H1 (cell line): Measurements from ENCODE around the gene NHSL2. TPM values are rescaled to one million over a fixed set of nuclear protein-coding genes. Genes with fewer than 3 reads are reported as not detected.

Experiments
- CTCF ChIA-PET: fragments of 300-600 bp; sonication (Branson Sonifier 250); formaldehyde crosslinking; loops from one replicate; lab custom pipeline; 2021; ENCODE audit not compliant: partially characterized antibody; lab: Charles Lee
- POLR2A ChIA-PET: fragments of 300-600 bp; sonication (Branson Sonifier 250); formaldehyde crosslinking; loops from one replicate; lab custom pipeline; 2021; ENCODE audit warnings: inconsistent platforms; ENCODE audit not compliant: partially characterized antibody; lab: Charles Lee
- DNase-seq, 2 experiments: peaks; one replicate each; pipeline versions ENCODE4 v3.0.0 to v3.0.0-alpha.2; 2010 to 2022; ENCODE audit warnings: low spot score in 2 of 2, low read depth in 1 of 2, mixed read lengths in 1 of 2
- FAIRE-seq: peaks from 2 replicates; lab custom pipeline; 2011; peaks lifted over from hg19 to GRCh38; lab: Jason Lieb, UNC
- H2AFZ ChIP-seq: 2 replicates; pipeline ENCODE4 v1.8.1; 2012; ENCODE audit warnings: low read length, inconsistent platforms
- H2AK5ac ChIP-seq: 2 replicates; pipeline ENCODE4 v1.6.1; 2013; ENCODE audit warnings: low read depth, low read length
- H2BK120ac ChIP-seq: replicated peaks from 2 replicates; pipeline ENCODE3; 2013; ENCODE audit warnings: low read depth, low read length, inconsistent platforms
- H2BK12ac ChIP-seq: 2 replicates; pipeline ENCODE4 v1.6.1; 2013; ENCODE audit warnings: low read depth, low read length
- H2BK15ac ChIP-seq: 2 replicates; pipeline ENCODE4 v1.6.1; 2013; ENCODE audit warnings: low read length
- H2BK20ac ChIP-seq: 2 replicates; pipeline ENCODE4 v1.6.1; 2013; ENCODE audit warnings: low read length
- H2BK5ac ChIP-seq: 2 replicates; pipeline ENCODE4 v1.6.1; 2013; ENCODE audit warnings: low read depth, low read length
- H3K14ac ChIP-seq: 2 replicates; pipeline ENCODE4 v1.6.1; 2013; ENCODE audit warnings: inconsistent platforms; ENCODE audit not compliant: insufficient read length
- H3K18ac ChIP-seq: 2 replicates; pipeline ENCODE4 v1.6.1; 2013; ENCODE audit warnings: low read length; ENCODE audit errors: extremely low read depth
- H3K23ac ChIP-seq: 2 replicates; pipeline ENCODE4 v1.6.1; 2013; ENCODE audit warnings: inconsistent platforms; ENCODE audit not compliant: insufficient read length
- H3K23me2 ChIP-seq: 2 replicates; pipeline ENCODE4 v1.6.1; 2013; ENCODE audit warnings: low read depth, low read length
- H3K27ac ChIP-seq: 2 replicates; pipeline ENCODE4 v1.6.1; 2011; ENCODE audit warnings: low read depth, low read length, inconsistent platforms
- H3K27me3 ChIP-seq, 4 experiments: replicated peaks in 1 of 4; 1 replicate in 1 of 4; 2 replicates in 3 of 4; pipeline versions ENCODE4 v1.6.1 to v1.8.1; 2011 to 2013; ENCODE audit warnings: low read length in 3 of 4, mild to moderate bottlenecking in 3 of 4, inconsistent platforms in 2 of 4, mixed read lengths in 2 of 4, moderate library complexity in 1 of 4; ENCODE audit not compliant: control insufficient read depth in 3 of 4, insufficient read depth in 3 of 4; ENCODE audit errors: extremely low read depth in 1 of 4
- H3K36me3 ChIP-seq, 4 experiments: 2 replicates each; pipeline versions ENCODE4 v1.6.1 to v1.8.1; 2011 to 2013; ENCODE audit warnings: mild to moderate bottlenecking in 4 of 4, low read length in 3 of 4, moderate library complexity in 2 of 4, control low read depth in 1 of 4, inconsistent platforms in 1 of 4; ENCODE audit not compliant: insufficient read depth in 4 of 4, control insufficient read depth in 2 of 4
- H3K4ac ChIP-seq: replicated peaks from 2 replicates; pipeline ENCODE3; 2013; ENCODE audit warnings: low read length, low read depth, mixed read lengths, inconsistent platforms; ENCODE audit not compliant: insufficient read length
- H3K4me1 ChIP-seq, 4 experiments: replicated peaks in 1 of 4; 1 replicate in 1 of 4; 2 replicates in 3 of 4; pipeline versions ENCODE4 v1.6.1 to v1.8.1; 2011 to 2013; ENCODE audit warnings: low read length in 3 of 4, inconsistent platforms in 2 of 4, mixed read lengths in 1 of 4; ENCODE audit not compliant: insufficient read depth in 4 of 4, control insufficient read depth in 3 of 4
- H3K4me2 ChIP-seq, 2 experiments: 2 replicates each; pipeline versions ENCODE4 v1.6.1 to v1.8.1; 2011 to 2013; ENCODE audit warnings: low read depth in 2 of 2, low read length in 2 of 2, control low read depth in 1 of 2, inconsistent platforms in 1 of 2, mild to moderate bottlenecking in 1 of 2; ENCODE audit not compliant: insufficient read depth in 1 of 2
- H3K4me3 ChIP-seq, 4 experiments: fragments of 200-600, 300-600 bp in 1 of 4; sonication (generic), shearing (Covaris generic), sonication (Bioruptor Twin) in 1 of 4; 2 replicates each; pipeline versions ENCODE4 v1.5.1 to v1.8.1; 2011 to 2016; ENCODE audit warnings: low read length in 4 of 4, low read depth in 3 of 4, control low read depth in 2 of 4, inconsistent platforms in 2 of 4, mild to moderate bottlenecking in 2 of 4, mixed read lengths in 1 of 4, moderate library complexity in 1 of 4; ENCODE audit not compliant: insufficient read depth in 2 of 4; ENCODE audit errors: extremely low read depth in 1 of 4
- H3K56ac ChIP-seq: replicated peaks from 2 replicates; pipeline ENCODE3; 2013; ENCODE audit warnings: low read depth, mild to moderate bottlenecking, mixed read lengths, low read length, inconsistent platforms; ENCODE audit not compliant: insufficient read length
- H3K79me1 ChIP-seq: 2 replicates; pipeline ENCODE4 v1.6.1; 2013; ENCODE audit warnings: low read depth, low read length, control low read depth
- H3K79me2 ChIP-seq, 2 experiments: 2 replicates each; pipeline versions ENCODE4 v1.6.1 to v1.8.1; 2012 to 2013; ENCODE audit warnings: low read length in 2 of 2, mild to moderate bottlenecking in 2 of 2, inconsistent platforms in 1 of 2; ENCODE audit not compliant: insufficient read depth in 2 of 2, control insufficient read depth in 1 of 2
- H3K9ac ChIP-seq, 4 experiments: replicated peaks in 1 of 4; 1 replicate in 1 of 4; 2 replicates in 3 of 4; pipeline versions ENCODE4 v1.6.1 to v1.8.1; 2011 to 2013; ENCODE audit warnings: low read depth in 3 of 4, low read length in 3 of 4, control low read depth in 2 of 4, mild to moderate bottlenecking in 2 of 4, moderate library complexity in 2 of 4, inconsistent platforms in 1 of 4; ENCODE audit errors: extremely low read depth in 1 of 4
- H3K9me3 ChIP-seq, 2 experiments: 2 replicates each; pipeline versions ENCODE4 v1.6.1 to v1.8.1; 2012 to 2013; ENCODE audit warnings: mild to moderate bottlenecking in 2 of 2, moderate library complexity in 2 of 2, control low read depth in 1 of 2, inconsistent platforms in 1 of 2, low read depth in 1 of 2, low read length in 1 of 2, mixed read lengths in 1 of 2; ENCODE audit not compliant: insufficient read depth in 2 of 2
- H4K20me1 ChIP-seq, 2 experiments: replicated peaks in 1 of 2; 2 replicates each; pipeline versions ENCODE3 to v1.8.1; 2011 to 2013; ENCODE audit warnings: inconsistent platforms in 2 of 2, low read length in 2 of 2, mild to moderate bottlenecking in 1 of 2; ENCODE audit not compliant: insufficient read depth in 2 of 2, control insufficient read depth in 1 of 2
- H4K5ac ChIP-seq: 2 replicates; pipeline ENCODE4 v1.6.1; 2013; ENCODE audit warnings: low read length, low read depth, mixed read lengths, inconsistent platforms; ENCODE audit not compliant: insufficient read length
- H4K8ac ChIP-seq: 2 replicates; pipeline ENCODE4 v1.8.0; 2013; ENCODE audit warnings: mild to moderate bottlenecking, moderate library complexity, low read length, inconsistent platforms; ENCODE audit not compliant: insufficient read depth; ENCODE audit errors: extremely low read depth
- H4K91ac ChIP-seq: replicated peaks from 2 replicates; pipeline ENCODE3; 2013; ENCODE audit warnings: low read length, mixed read lengths, inconsistent platforms; ENCODE audit not compliant: insufficient read length
- KDM1A ChIP-seq: fragments of 200-600, 300-600 bp; sonication (generic); IDR thresholded peaks from 2 replicates; pipeline ENCODE4 v1.7.1; 2016; ENCODE audit warnings: mild to moderate bottlenecking, low read length, borderline replicate concordance
- TBP ChIP-seq: IDR thresholded peaks from 2 replicates; pipeline ENCODE4 v1.6.1; 2011; ENCODE audit warnings: low read depth, low read length, improper control_type of control experiment
- TEAD4 ChIP-seq: IDR thresholded peaks from 2 replicates; pipeline ENCODE4 v1.6.1; 2012; ENCODE audit warnings: low read depth, low read length, inconsistent platforms, mixed read lengths
- WGBS, 2 experiments: shearing (Covaris generic) in 1 of 2; methylation state at CpG; one replicate each; pipeline versions ENCODE4 v1.1.6 to v1.1.7; 2013 to 2015; ENCODE audit warnings: low lambda C conversion rate in 2 of 2, mixed read lengths in 2 of 2, inconsistent platforms in 1 of 2, low coverage in 1 of 2, missing lambda C conversion rate in 1 of 2; ENCODE audit not compliant: insufficient replicate concordance in 2 of 2, insufficient coverage in 1 of 2, insufficient read length in 1 of 2; ENCODE audit errors: extremely low coverage in 1 of 2, missing lambda C conversion rate in 1 of 2; 5-methylcytosine and 5-hydroxymethylcytosine counted together
- polyA plus RNA-seq, 7 experiments: library from polyadenylated mRNA; depleted of rRNA in 3 of 7; stranded (reverse) in 5 of 7; unstranded in 2 of 7; fragments of >200 nt in 5 of 7; fragments of 200-250 nt in 2 of 7; gene quantifications; 1 replicate in 5 of 7; 2 replicates in 1 of 7; 4 replicates in 1 of 7; pipeline versions ENCODE4 v1.2.1 to v1.2.3, GENCODE V29; 2011 to 2013; ENCODE audit warnings: missing spikeins in 2 of 7, mixed read lengths in 2 of 7
- total RNA-seq: library from RNA; stranded (reverse); fragmentation: NEBNext Ultra II Directional; extraction: Animal tissue kit (Norgen Biotek cat#: 25700); gene quantifications from 2 replicates; pipeline ENCODE4 v1.2.1, GENCODE V29; 2021

NHSL2 gene
- total and polyA plus RNA-seq, 2 of the 8 experiments (the other 6 are each of a cell fraction or from before 2014, with no cell fraction given) = 3.7 to 7.2 TPM

GRCh38 chrX:72101597-72102037 lies 191.0 kb downstream of the NHSL2 start:
- no peak overlapping the region for H2BK15ac ChIP-seq
- TF ChIP-seq KDM1A (no peak), TBP (peak; percentile 29; the same call in 1 of the 2 replicates), TEAD4 (peak; percentile 26; the same call in 1 of the 2 replicates)
- no peaks in the 10 kb centered on the region for H4K20me1 ChIP-seq
- no peak overlapping the region for H3K4me3 ChIP-seq
- no peaks in the 10 kb centered on the region for H3K27me3 ChIP-seq
- peaks cover 0 to 10% (median 6%) of the 10 kb centered on the region in 4 experiments; a peak in 5 of 7 replicates for H3K4me1 ChIP-seq
- no peaks in the 10 kb centered on the region for H3K79me2 ChIP-seq
- 54% methylated on average over 2 of the region's 4 CpGs; no CpG with 5 or more reads in 1 of the 2 experiments for WGBS, 2 experiments
- peak overlapping the region; percentile 52; the same call in 1 of the 2 replicates for H3K27ac ChIP-seq
- H3K9me3 ChIP-seq = no peaks in the 10 kb centered on the region
- ChIA-PET CTCF (interaction anchor here (0.7 to 1.6 kb wide), 7 partner anchors 25 to 140 kb away, joined by 3 to 6 read pairs (median 4); partner anchors contain the start of gene RTL5), POLR2A (no interaction called here)
- H3K9ac ChIP-seq = no peak overlapping the region
- no peak overlapping the region for H3K14ac ChIP-seq
- H3K56ac ChIP-seq = no peak overlapping the region
- peak; percentile 68 for FAIRE-seq
- H3K18ac ChIP-seq = peak overlapping the region; percentile 71; the same call in 1 of the 2 replicates
- no peak overlapping the region for H2AFZ ChIP-seq
- H3K36me3 ChIP-seq = no peaks in the 10 kb centered on the region
- H3K23me2 ChIP-seq = 0 out of 2 replicates have a peak, but pooled peaks cover 2% of the 10 kb centered on the region
- H2BK120ac ChIP-seq = no peak overlapping the region
- DNase-seq = no peak
- 0 out of 2 replicates have a peak overlapping the region, but pooled peaks have one; percentile 39 for H2BK12ac ChIP-seq
- no peak overlapping the region for H3K23ac ChIP-seq
- H2BK20ac ChIP-seq = peak overlapping the region; percentile 61; the same call in 1 of the 2 replicates
- H2BK5ac ChIP-seq = no peak overlapping the region
- H3K79me1 ChIP-seq = no peaks in the 10 kb centered on the region
- no peak overlapping the region for H4K91ac ChIP-seq
- H3K4me2 ChIP-seq = peak overlapping the region in 1 of 2 experiments; percentile 13; a peak in 1 of 4 replicates
- H3K4ac ChIP-seq = no peak overlapping the region
- H4K5ac ChIP-seq = no peak overlapping the region
- no peak overlapping the region for H4K8ac ChIP-seq
- H2AK5ac ChIP-seq = no peak overlapping the region
